T-helper 2 cell (primary cell): ENCODE results near the gene RAB31.
"Not testable (repeated sequence)": the region's sequence is repeated elsewhere in the genome, so short reads cannot be mapped to it uniquely, and the experiment has no call there.

ENCODE experiments used
- DNase-seq, 5 experiments: peaks; one replicate each; pipeline versions ENCODE4 v3.0.0 to v3.0.0-alpha.2; 2012 to 2022

Gene RAB31

GRCh38 chr18:9846162-9846925 is 138.2 kb downstream of the RAB31 start:
- no peak for DNase-seq

GRCh38 chr18:9848170-9848879 is 140.2 kb downstream of the RAB31 start:
- no peak for DNase-seq

- DNase-seq = no peak
Measured at GRCh38 chr18:9849407-9850283, 141.5 kb downstream of the RAB31 start.

- DNase-seq = no peak
Measured at GRCh38 chr18:9850309-9850708, 142.2 kb downstream of the RAB31 start.

- DNase-seq = no peak
Measured at GRCh38 chr18:9851511-9851910, 143.4 kb downstream of the RAB31 start.

- no peak for DNase-seq
Measured at GRCh38 chr18:9852266-9853081, 144.4 kb downstream of the RAB31 start.

- DNase-seq = no peak
Measured at GRCh38 chr18:9854801-9855676, 146.9 kb downstream of the RAB31 start.

GRCh38 chr18:9855681-9856080 is 147.6 kb downstream of the RAB31 start:
- DNase-seq = no peak

GRCh38 chr18:9856092-9856491 is 148.0 kb downstream of the RAB31 start:
- no peak for DNase-seq

- not testable (repeated sequence) for DNase-seq
Measured at GRCh38 chr18:9857479-9857998, 149.4 kb downstream of the RAB31 start.

GRCh38 chr18:9858642-9859041 is 150.5 kb downstream of the RAB31 start:
- no peak for DNase-seq

GRCh38 chr18:9859232-9859631 is 151.1 kb downstream of the RAB31 start:
- DNase-seq = no peak

GRCh38 chr18:9860682-9861081 is 152.6 kb downstream of the RAB31 start:
- no peak for DNase-seq

- DNase-seq = peak in 1 of 5 experiments; percentile 44
Measured at GRCh38 chr18:9861157-9861556, 153.1 kb downstream of the RAB31 start.

GRCh38 chr18:9861933-9862332 is 153.8 kb downstream of the RAB31 start:
- peak in 1 of 5 experiments; percentile 54 for DNase-seq

GRCh38 chr18:9862686-9863085 is 154.6 kb downstream of the RAB31 start:
- no peak for DNase-seq

GRCh38 chr18:9863282-9863681 is 155.2 kb downstream of the RAB31 start:
- DNase-seq = no peak

GRCh38 chr18:9865764-9866490 is 157.8 kb downstream of the RAB31 start:
- no peak for DNase-seq

- no peak for DNase-seq
Measured at GRCh38 chr18:9866627-9867026, 158.5 kb downstream of the RAB31 start.

GRCh38 chr18:9867071-9867594 is 159.0 kb downstream of the RAB31 start:
- DNase-seq = no peak
